Activated gamma-delta T cell treated with Interleukin-2 at 50 U/mL for 16 hours (primary cell): ENCODE data around the gene VENTX.

ENCODE experiments used
- DNase-seq: peaks from one replicate; pipeline ENCODE4 v3.0.0-alpha.2; 2020

VENTX gene

GRCh38 chr10:133237588-133238465, at the start of gene VENTX:
Gene VENTX (plus strand): TSS chr10:133237855. CDS start chr10:133237915, 60 bp downstream.
- no peak for DNase-seq

GRCh38 chr10:133187906-133188681, 49.6 kb upstream of the VENTX start:
- DNase-seq = no peak

- DNase-seq = no peak
Measured at GRCh38 chr10:133189256-133189655, 48.4 kb upstream of the VENTX start.

GRCh38 chr10:133189726-133190125, 47.9 kb upstream of the VENTX start:
- DNase-seq = no peak

- DNase-seq = no peak
Measured at GRCh38 chr10:133190225-133190624, 47.4 kb upstream of the VENTX start.

- DNase-seq = no peak
Measured at GRCh38 chr10:133191651-133192050, 46.0 kb upstream of the VENTX start.

- no peak for DNase-seq
Measured at GRCh38 chr10:133194151-133194550, 43.5 kb upstream of the VENTX start.

- DNase-seq = no peak
Measured at GRCh38 chr10:133195096-133195495, 42.6 kb upstream of the VENTX start.

- DNase-seq = no peak
Measured at GRCh38 chr10:133195611-133196010, 42.0 kb upstream of the VENTX start.

- no peak for DNase-seq
Measured at GRCh38 chr10:133196221-133196915, 41.3 kb upstream of the VENTX start.

GRCh38 chr10:133196936-133197758, 40.5 kb upstream of the VENTX start:
- no peak for DNase-seq

GRCh38 chr10:133197786-133198185, 39.9 kb upstream of the VENTX start:
- no peak for DNase-seq

GRCh38 chr10:133198206-133198605, 39.4 kb upstream of the VENTX start:
- no peak for DNase-seq

GRCh38 chr10:133198621-133199487, 38.8 kb upstream of the VENTX start:
- no peak for DNase-seq

GRCh38 chr10:133199488-133199885, 38.2 kb upstream of the VENTX start:
- DNase-seq = no peak

GRCh38 chr10:133199992-133200611, 37.6 kb upstream of the VENTX start:
- DNase-seq = no peak

- DNase-seq = no peak
Measured at GRCh38 chr10:133200621-133201031, 37.0 kb upstream of the VENTX start.

- no peak for DNase-seq
Measured at GRCh38 chr10:133201151-133201947, 36.3 kb upstream of the VENTX start.

- DNase-seq = no peak
Measured at GRCh38 chr10:133201948-133202725, 35.5 kb upstream of the VENTX start.
